Prostate gland (tissue), 2 donors: ENCODE measurements around the gene ENPP7. TPM values are rescaled to one million over a fixed set of nuclear protein-coding genes. Genes with fewer than 3 reads are reported as not detected.

Experiments
- DNase-seq: peaks from one replicate; pipeline ENCODE4 v3.0.0-alpha.2; 2019; ENCODE audit warnings: low spot score
- H3K27ac ChIP-seq, 2 donors: fragments of 200-600 bp; sonication (generic); 2 replicates each; pipeline ENCODE4 v1.5.1; 2017 to 2019
- H3K27me3 ChIP-seq: fragments of 200-600 bp; sonication (generic); replicated peaks from 2 replicates; pipeline ENCODE4 v1.5.1; 2019; ENCODE audit not compliant: insufficient read depth
- H3K36me3 ChIP-seq, 2 donors: fragments of 200-600 bp; sonication (generic); 1 replicate in 1 of 2; 2 replicates in 1 of 2; pipeline versions ENCODE4 v1.5.1 to v1.8.1; 2017 to 2019
- H3K4me1 ChIP-seq: fragments of 200-600 bp; sonication (generic); replicated peaks from 2 replicates; pipeline ENCODE4 v1.5.1; 2019
- H3K4me3 ChIP-seq, 2 donors: fragments of 200-600 bp; sonication (generic); 2 replicates each; pipeline ENCODE4 v1.5.1; 2017 to 2019
- H3K9me3 ChIP-seq: fragments of 200-600 bp; sonication (generic); 2 replicates; pipeline ENCODE4 v1.5.1; 2017
- CTCF ChIP-seq, 4 experiments: fragments of 200-600 bp in 2 of 4; fragments of 450-650 bp in 2 of 4; sonication (generic) in 2 of 4; IDR thresholded peaks; 1 replicate in 3 of 4; 2 replicates in 1 of 4; pipeline ENCODE4 v1.5.1; 2016 to 2019; ENCODE audit warnings: antibody characterized with exemption in 4 of 4, mild to moderate bottlenecking in 2 of 4, moderate library complexity in 2 of 4
- POLR2A ChIP-seq: fragments of 450-650 bp; IDR thresholded peaks from one replicate; pipeline ENCODE4 v1.6.1; 2016; ENCODE audit warnings: antibody characterized with exemption, mild to moderate bottlenecking
- POLR2AphosphoS5 ChIP-seq: sonication (generic); formaldehyde crosslinking; IDR thresholded peaks from one replicate; pipeline ENCODE4 v1.6.1; 2017; ENCODE audit warnings: antibody characterized with exemption
- WGBS: methylation state at CpG from one replicate; pipeline ENCODE4 v1.1.5; 2018; 5-methylcytosine and 5-hydroxymethylcytosine counted together
- intact Hi-C: fragments of 100-400 bp; cut with DNase I; formaldehyde crosslinking; loops from one replicate; pipeline ENCODE4 v1.14.2; 2022
- total RNA-seq, 2 donors: library from RNA; depleted of rRNA; stranded (reverse); fragments of >200 nt; gene quantifications; one replicate each; pipeline ENCODE4 v1.1.0, GENCODE V29; 2016

Gene ENPP7
- total RNA-seq, 2 donors from 2014 or later = not detected

GRCh38 chr17:79788455-79788854 lies 57.7 kb downstream of the ENPP7 start:
- Histone ChIP-seq H3K4me1 (no peaks in the 10 kb centered on the region), H3K9me3 (no peaks in the 10 kb centered on the region), H3K36me3 (no peaks in the 10 kb centered on the region), H3K27me3 (peaks cover 29% of the 10 kb centered on the region), H3K27ac (no peak overlapping the region), H3K4me3 (no peak overlapping the region)
- intact Hi-C loops = no loop called here
- TF ChIP-seq POLR2AphosphoS5 (no peak), CTCF (IDR thresholded peaks at IDR 0.05) (no peak), POLR2A (no peak)
- no peak for DNase-seq
- WGBS = 83% methylated on average over 5 of the region's 5 CpGs

GRCh38 chr17:79788989-79789942 lies 58.5 kb downstream of the ENPP7 start:
- intact Hi-C loops = no loop called here
- Histone ChIP-seq H3K27me3 (peaks cover 29% of the 10 kb centered on the region), H3K4me3 (no peak overlapping the region), H3K9me3 (no peaks in the 10 kb centered on the region), H3K27ac (no peak overlapping the region), H3K36me3 (no peaks in the 10 kb centered on the region), H3K4me1 (no peaks in the 10 kb centered on the region)
- 28% methylated on average over 51 of the region's 52 CpGs for WGBS
- TF ChIP-seq CTCF (IDR thresholded peaks at IDR 0.05) (no peak), POLR2AphosphoS5 (no peak), POLR2A (no peak)
- DNase-seq = no peak

GRCh38 chr17:79789943-79790804 lies 59.4 kb downstream of the ENPP7 start:
- Histone ChIP-seq H3K4me1 (no peaks in the 10 kb centered on the region), H3K27me3 (peaks cover 29% of the 10 kb centered on the region), H3K27ac (no peak overlapping the region), H3K9me3 (no peaks in the 10 kb centered on the region), H3K4me3 (no peak overlapping the region), H3K36me3 (no peaks in the 10 kb centered on the region)
- no peak for DNase-seq
- 3% methylated on average over 66 of the region's 74 CpGs for WGBS
- no peak for TF ChIP-seq POLR2AphosphoS5
- TF ChIP-seq CTCF (IDR thresholded peaks at IDR 0.05) = peak; percentile 51 to 77 (median 68)
- intact Hi-C loops = no loop called here

GRCh38 chr17:79790805-79791734 lies 60.3 kb downstream of the ENPP7 start:
- H3K9me3 ChIP-seq = no peaks in the 10 kb centered on the region
- DNase-seq = no peak

More at GRCh38 chr17:79790805-79791734, 60.3 kb downstream of the ENPP7 start:
- no peak for TF ChIP-seq POLR2AphosphoS5
- TF ChIP-seq POLR2A = no peak
- TF ChIP-seq CTCF (IDR thresholded peaks at IDR 0.05) = no peak
- 5% methylated on average over 53 of the region's 68 CpGs for WGBS
- Histone ChIP-seq H3K27ac (no peak overlapping the region), H3K4me1 (no peaks in the 10 kb centered on the region), H3K4me3 (no peak overlapping the region), H3K27me3 (peaks cover 29% of the 10 kb centered on the region), H3K36me3 (no peaks in the 10 kb centered on the region)
- intact Hi-C loops = no loop called here
